ENCODE measurements around the gene JOSD1. TPM values are rescaled to one million over a fixed set of nuclear protein-coding genes. Genes with fewer than 3 reads are reported as not detected.

JOSD1 gene
- total and polyA plus RNA-seq, 2 of the 4 experiments (the other 2 are of a cell fraction): 30.2 to 35.8 TPM

GRCh38 chr22:38742176-38742942 is 41.6 kb upstream of the JOSD1 start:
- Histone ChIP-seq H3K4me3 (ENCODE audit: insufficient read depth, low read depth, low read length) (no peak overlapping the region), H4K20me1 (ENCODE audit: insufficient read depth, low read length) (no peaks in the 10 kb centered on the region), H3K4me1 (ENCODE audit: control insufficient read depth, insufficient read depth, low read length) (no peaks in the 10 kb centered on the region), H3K4me2 (ENCODE audit: low read depth, low read length) (no peak overlapping the region), H3K14ac (replicated peaks; ENCODE audit: low read depth, low read length) (no peak overlapping the region), H2BK120ac (ENCODE audit: low read depth, low read length) (no peak overlapping the region), H2AFZ (replicated peaks; ENCODE audit: low read length, poor library complexity) (no peak overlapping the region), H3K9me1 (ENCODE audit: insufficient read depth, low read length) (peaks cover 4% of the 10 kb centered on the region; the same call in 1 of the 2 replicates), H3K4ac (ENCODE audit: low read depth, low read length) (no peak overlapping the region), H3K79me1 (ENCODE audit: low read depth in 1 of 2, low read length in 2 of 2) (peaks cover 9 to 39% of the 10 kb centered on the region in 2 experiments; a peak in 1 of 4 replicates), H4K91ac (ENCODE audit: insufficient read depth, low read depth, low read length) (no peak overlapping the region), H3K56ac (ENCODE audit: extremely low read depth, insufficient read depth, low read length) (no peak overlapping the region), H4K5ac (ENCODE audit: low read depth, low read length) (no peak overlapping the region), H3K23ac (ENCODE audit: low read depth, low read length) (no peak overlapping the region), H3K36me3 (ENCODE audit: control insufficient read depth, insufficient read depth, low read length) (peaks cover 72% of the 10 kb centered on the region), H3K9ac (ENCODE audit: low read depth, low read length) (no peak overlapping the region), H2BK20ac (ENCODE audit: low read depth, low read length) (no peak overlapping the region), H3K9me3 (ENCODE audit: control insufficient read depth, insufficient read depth, low read length) (no peaks in the 10 kb centered on the region), H2BK15ac (ENCODE audit: low read depth, low read length) (no peak overlapping the region), H2BK5ac (ENCODE audit: low read depth, low read length, poor library complexity, severe bottlenecking) (no peak overlapping the region), H2AK9ac (replicated peaks; ENCODE audit: low read depth, low read length, poor library complexity) (no peak overlapping the region), H3K27ac (ENCODE audit: insufficient read depth, low read length) (no peak overlapping the region), H2AK5ac (ENCODE audit: low read depth, low read length) (no peak overlapping the region), H3K18ac (ENCODE audit: low read depth, low read length) (no peak overlapping the region), H4K8ac (ENCODE audit: low read depth in 2 of 2, low read length in 2 of 2) (no peak overlapping the region), H3K27me3 (ENCODE audit: control insufficient read depth, insufficient read depth, low read length) (no peaks in the 10 kb centered on the region)
- no peak for DNase-seq
- no TSS peak for BruUV-seq (replicated peaks)
- CTCF ChIA-PET: no interaction called here
- intact Hi-C loops (cut with micrococcal nuclease) (no loop called here), in situ Hi-C loops (cut with MboI; ENCODE audit: low sequenced_read_pairs) (no loop called here), dilution Hi-C loops (cut with HindIII; ENCODE audit: low sequenced_read_pairs, unreplicated experiment) (no loop called here)
- WGBS, 2 experiments (ENCODE audit: extremely low coverage in 2 of 2, insufficient read length in 1 of 2): 100% methylated on average over 2 of the region's 25 CpGs; no CpG with 5 or more reads in 1 of the 2 experiments
- ATAC-seq (ENCODE audit: low read depth): no peak
- POLR2A ChIA-PET (ENCODE audit: unreplicated experiment): no interaction called here
- TF ChIP-seq USF2 (IDR thresholded peaks at IDR 0.05; ENCODE audit: low read depth, low read length): no peak
- TF ChIP-seq NFE2L2 (IDR thresholded peaks at IDR 0.05; ENCODE audit: low read depth, low read length): no peak
- TF ChIP-seq RAD21 (IDR thresholded peaks at IDR 0.05; ENCODE audit: low read length): no peak
- no peak for TF ChIP-seq POLR2A (IDR thresholded peaks at IDR 0.05; ENCODE audit: low read depth, low read length)
- TF ChIP-seq MAFK (IDR thresholded peaks at IDR 0.05; ENCODE audit: low read depth, low read length): no peak
- no peak for TF ChIP-seq RFX5 (IDR thresholded peaks at IDR 0.05; ENCODE audit: low read depth, low read length)
- no peak for TF ChIP-seq MAZ (IDR thresholded peaks at IDR 0.05; ENCODE audit: borderline replicate concordance, low read depth, low read length)
- TF ChIP-seq CEBPB (IDR thresholded peaks at IDR 0.05; ENCODE audit: low read depth, low read length): no peak
- TF ChIP-seq MXI1 (IDR thresholded peaks at IDR 0.05; ENCODE audit: borderline replicate concordance, low read depth, low read length): no peak
- TF ChIP-seq CHD1 (IDR thresholded peaks at IDR 0.05; ENCODE audit: low read depth, low read length): no peak
- TF ChIP-seq FOS (IDR thresholded peaks at IDR 0.05; ENCODE audit: low read depth, low read length): no peak
- no peak for TF ChIP-seq ELK1 (IDR thresholded peaks at IDR 0.05; ENCODE audit: borderline replicate concordance, low read depth, low read length)
- TF ChIP-seq BHLHE40 (IDR thresholded peaks at IDR 0.05; ENCODE audit: low read depth, low read length): no peak
- TF ChIP-seq, protein P1, sequence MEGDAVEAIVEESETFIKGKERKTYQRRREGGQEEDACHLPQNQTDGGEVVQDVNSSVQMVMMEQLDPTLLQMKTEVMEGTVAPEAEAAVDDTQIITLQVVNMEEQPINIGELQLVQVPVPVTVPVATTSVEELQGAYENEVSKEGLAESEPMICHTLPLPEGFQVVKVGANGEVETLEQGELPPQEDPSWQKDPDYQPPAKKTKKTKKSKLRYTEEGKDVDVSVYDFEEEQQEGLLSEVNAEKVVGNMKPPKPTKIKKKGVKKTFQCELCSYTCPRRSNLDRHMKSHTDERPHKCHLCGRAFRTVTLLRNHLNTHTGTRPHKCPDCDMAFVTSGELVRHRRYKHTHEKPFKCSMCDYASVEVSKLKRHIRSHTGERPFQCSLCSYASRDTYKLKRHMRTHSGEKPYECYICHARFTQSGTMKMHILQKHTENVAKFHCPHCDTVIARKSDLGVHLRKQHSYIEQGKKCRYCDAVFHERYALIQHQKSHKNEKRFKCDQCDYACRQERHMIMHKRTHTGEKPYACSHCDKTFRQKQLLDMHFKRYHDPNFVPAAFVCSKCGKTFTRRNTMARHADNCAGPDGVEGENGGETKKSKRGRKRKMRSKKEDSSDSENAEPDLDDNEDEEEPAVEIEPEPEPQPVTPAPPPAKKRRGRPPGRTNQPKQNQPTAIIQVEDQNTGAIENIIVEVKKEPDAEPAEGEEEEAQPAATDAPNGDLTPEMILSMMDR (conservative IDR thresholded peaks at IDR 0.05; ENCODE audit: low read depth, low read length): no peak
- TF ChIP-seq SMC3 (IDR thresholded peaks at IDR 0.05; ENCODE audit: low read depth, low read length): no peak
- no peak for TF ChIP-seq RCOR1 (IDR thresholded peaks at IDR 0.05; ENCODE audit: insufficient replicate concordance, low read length)

Measured in IMR-90 (cell line).